GM19324 (cell line): ENCODE measurements around the gene DQX1.
"Not testable (repeated sequence)": the region's sequence is repeated elsewhere in the genome, so short reads cannot be mapped to it uniquely, and the experiment has no call there.

Source experiments
- ATAC-seq: cut with Tn5 transposase; IDR thresholded peaks from one replicate; pipeline ENCODE4 v1.9.1; 2021; ENCODE audit warnings: mild to moderate bottlenecking, moderate library complexity; ENCODE audit not compliant: unreplicated experiment, low FRiP score

DQX1 gene

GRCh38 chr2:74472086-74472944, 53.7 kb downstream of the DQX1 start, which contains the start of gene MRPL53:
Gene MRPL53 (minus strand): TSS chr2:74472680. CDS start chr2:74472660, 20 bp downstream.
- peak; percentile 88 for ATAC-seq

GRCh38 chr2:74471332-74472065, 54.5 kb downstream of the DQX1 start:
- ATAC-seq: no peak

GRCh38 chr2:74470742-74471141, 55.3 kb downstream of the DQX1 start:
- not testable (repeated sequence) for ATAC-seq
